IPS-20b (cell line): ENCODE measurements around the gene TMEM243.
"Not testable (repeated sequence)": the region's sequence is repeated elsewhere in the genome, so short reads cannot be mapped to it uniquely, and the experiment has no call there.

Source experiments
- H3K27ac ChIP-seq: one replicate; pipeline ENCODE4 v1.5.1; 2013; ENCODE audit warnings: low read length
- H3K27me3 ChIP-seq: 2 replicates; pipeline ENCODE4 v1.6.1; 2013; ENCODE audit warnings: mild to moderate bottlenecking, low read length, inconsistent platforms; ENCODE audit not compliant: insufficient read depth
- H3K36me3 ChIP-seq: 2 replicates; pipeline ENCODE4 v1.6.1; 2013; ENCODE audit warnings: low read depth, mild to moderate bottlenecking, inconsistent platforms, low read length, moderate library complexity; ENCODE audit not compliant: insufficient read depth
- H3K4me1 ChIP-seq: 2 replicates; pipeline ENCODE4 v1.6.1; 2013; ENCODE audit warnings: mild to moderate bottlenecking, control low read depth, inconsistent platforms, low read length, moderate library complexity; ENCODE audit not compliant: insufficient read depth
- H3K4me3 ChIP-seq: 2 replicates; pipeline ENCODE4 v1.5.1; 2013; ENCODE audit warnings: mild to moderate bottlenecking, low read length, inconsistent platforms
- H3K9ac ChIP-seq: 2 replicates; pipeline ENCODE4 v1.6.1; 2013; ENCODE audit warnings: low read depth, mild to moderate bottlenecking, inconsistent platforms, low read length, moderate library complexity
- H3K9me3 ChIP-seq: 2 replicates; pipeline ENCODE4 v1.6.1; 2013; ENCODE audit warnings: mild to moderate bottlenecking, low read depth, low read length, inconsistent platforms; ENCODE audit not compliant: insufficient read depth

TMEM243 gene

DNA sequence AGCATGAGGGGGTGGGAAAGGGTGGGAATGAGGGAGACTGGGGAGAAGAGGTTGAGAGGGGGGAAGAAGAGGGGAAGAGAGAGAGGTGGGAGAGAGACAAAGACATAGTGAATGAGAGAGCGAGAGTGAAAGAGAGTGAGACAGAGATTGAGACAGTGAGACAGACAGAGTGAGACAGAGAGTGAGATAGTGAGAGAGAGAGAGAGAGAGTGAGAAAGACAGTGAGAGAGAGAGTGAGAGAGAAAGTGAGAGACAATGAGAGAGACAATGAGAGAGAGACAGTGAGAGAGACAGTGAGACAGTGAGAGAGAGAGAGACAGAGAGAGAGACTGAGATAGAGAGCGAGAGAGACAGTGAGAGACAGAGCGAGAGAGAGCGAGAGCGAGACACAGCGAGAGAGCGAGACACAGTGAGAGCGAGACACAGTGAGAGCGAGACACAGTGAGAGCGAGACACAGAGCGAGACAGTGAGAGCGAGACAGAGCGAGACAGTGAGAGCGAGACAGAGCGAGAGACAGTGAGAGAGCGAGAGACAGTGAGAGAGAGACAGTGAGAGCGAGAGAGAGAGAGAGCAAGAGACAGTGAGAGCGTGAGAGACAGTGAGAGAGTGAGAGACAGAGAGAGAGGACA is 10.1 kb downstream of the TMEM243 start:
- Histone ChIP-seq H3K4me3 (no peak overlapping the region), H3K9ac (no peak overlapping the region), H3K9me3 (peaks cover 27% of the 10 kb centered on the region), H3K27ac (no peak overlapping the region), H3K36me3 (peaks cover 23% of the 10 kb centered on the region), H3K4me1 (no peaks in the 10 kb centered on the region; the same call in 1 of the 2 replicates), H3K27me3 (no peaks in the 10 kb centered on the region)

- Histone ChIP-seq H3K9me3 (peaks cover 44% of the 10 kb centered on the region), H3K27ac (no peak overlapping the region), H3K9ac (no peak overlapping the region), H3K36me3 (peaks cover 28% of the 10 kb centered on the region), H3K27me3 (no peaks in the 10 kb centered on the region), H3K4me1 (no peaks in the 10 kb centered on the region; the same call in 1 of the 2 replicates), H3K4me3 (no peak overlapping the region; the same call in 1 of the 2 replicates)
These were observed 13.2 kb downstream of the TMEM243 start for GRCh38 chr7:87206361-87206760.

DNA sequence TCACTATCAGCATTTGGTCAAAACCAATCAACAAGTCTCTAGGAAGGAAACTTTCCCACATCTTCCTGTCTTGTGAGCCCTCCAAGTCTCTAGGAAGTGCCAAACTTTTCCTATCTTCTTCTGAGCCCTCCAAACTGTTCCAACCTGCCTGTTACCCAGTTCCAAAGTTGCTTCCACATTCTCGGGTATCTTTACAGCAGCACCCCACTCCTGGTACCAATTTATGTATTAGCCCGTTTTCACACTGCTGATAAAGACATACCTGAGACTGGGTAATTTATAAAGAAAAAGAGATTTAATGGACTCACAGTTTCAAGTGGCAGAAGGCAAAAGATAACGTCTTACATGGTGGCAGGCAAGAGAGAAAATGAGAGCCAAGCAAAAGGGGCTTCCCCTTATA is 13.8 kb downstream of the TMEM243 start:
- H3K9ac ChIP-seq, H3K27me3 ChIP-seq, H3K4me1 ChIP-seq, H3K27ac ChIP-seq, H3K4me3 ChIP-seq: not testable (repeated sequence)
- Histone ChIP-seq H3K36me3 (peaks cover 28% of the 10 kb centered on the region), H3K9me3 (peaks cover 44% of the 10 kb centered on the region)

GRCh38 chr7:87204933-87205332 is 14.6 kb downstream of the TMEM243 start:
- H3K36me3 ChIP-seq, result peaks cover 33% of the 10 kb centered on the region
- peaks cover 44% of the 10 kb centered on the region for H3K9me3 ChIP-seq
- no peaks in the 10 kb centered on the region; the same call in 1 of the 2 replicates for H3K4me1 ChIP-seq
- no peak overlapping the region for H3K27ac ChIP-seq
- H3K4me3 ChIP-seq, result no peak overlapping the region
- no peaks in the 10 kb centered on the region for H3K27me3 ChIP-seq
- no peak overlapping the region for H3K9ac ChIP-seq

DNA sequence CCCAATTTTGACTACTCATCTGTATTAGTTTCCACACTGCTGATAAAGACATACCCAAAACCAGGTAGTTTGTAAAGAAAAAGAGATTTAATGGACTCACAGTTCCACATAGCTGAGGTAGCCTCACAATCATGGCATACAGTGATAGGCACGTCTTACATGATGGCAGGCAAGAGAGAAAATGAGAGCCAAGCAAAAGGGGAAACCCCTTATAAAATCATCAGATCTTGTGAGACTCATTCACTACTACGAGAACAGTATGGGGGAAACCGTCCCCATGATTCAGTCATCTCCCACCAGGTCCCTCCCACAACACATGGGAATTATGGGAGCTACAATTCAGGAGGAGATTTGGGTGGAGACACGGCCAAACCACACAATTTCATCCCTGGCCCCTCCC is 15.6 kb downstream of the TMEM243 start:
- Histone ChIP-seq H3K9me3 (peaks cover 44% of the 10 kb centered on the region), H3K36me3 (peaks cover 42% of the 10 kb centered on the region)
- not testable (repeated sequence) for H3K4me1 ChIP-seq, H3K4me3 ChIP-seq, H3K27me3 ChIP-seq, H3K9ac ChIP-seq, H3K27ac ChIP-seq

GRCh38 chr7:87202705-87203104 is 16.8 kb downstream of the TMEM243 start:
- H3K36me3 ChIP-seq, result peaks cover 52% of the 10 kb centered on the region
- H3K9me3 ChIP-seq, result peaks cover 44% of the 10 kb centered on the region
- no peak overlapping the region for H3K9ac ChIP-seq
- no peaks in the 10 kb centered on the region for H3K27me3 ChIP-seq
- no peak overlapping the region for H3K4me3 ChIP-seq
- H3K27ac ChIP-seq, result no peak overlapping the region
- H3K4me1 ChIP-seq, result no peaks in the 10 kb centered on the region; the same call in 1 of the 2 replicates

- H3K27me3 ChIP-seq, result no peaks in the 10 kb centered on the region
- H3K4me3 ChIP-seq, result no peak overlapping the region
- no peaks in the 10 kb centered on the region; the same call in 1 of the 2 replicates for H3K4me1 ChIP-seq
- H3K9me3 ChIP-seq, result peaks cover 44% of the 10 kb centered on the region
- H3K27ac ChIP-seq, result no peak overlapping the region
- H3K9ac ChIP-seq, result no peak overlapping the region
- H3K36me3 ChIP-seq, result peaks cover 57% of the 10 kb centered on the region
These were observed 17.3 kb downstream of the TMEM243 start for GRCh38 chr7:87202208-87202607.

DNA sequence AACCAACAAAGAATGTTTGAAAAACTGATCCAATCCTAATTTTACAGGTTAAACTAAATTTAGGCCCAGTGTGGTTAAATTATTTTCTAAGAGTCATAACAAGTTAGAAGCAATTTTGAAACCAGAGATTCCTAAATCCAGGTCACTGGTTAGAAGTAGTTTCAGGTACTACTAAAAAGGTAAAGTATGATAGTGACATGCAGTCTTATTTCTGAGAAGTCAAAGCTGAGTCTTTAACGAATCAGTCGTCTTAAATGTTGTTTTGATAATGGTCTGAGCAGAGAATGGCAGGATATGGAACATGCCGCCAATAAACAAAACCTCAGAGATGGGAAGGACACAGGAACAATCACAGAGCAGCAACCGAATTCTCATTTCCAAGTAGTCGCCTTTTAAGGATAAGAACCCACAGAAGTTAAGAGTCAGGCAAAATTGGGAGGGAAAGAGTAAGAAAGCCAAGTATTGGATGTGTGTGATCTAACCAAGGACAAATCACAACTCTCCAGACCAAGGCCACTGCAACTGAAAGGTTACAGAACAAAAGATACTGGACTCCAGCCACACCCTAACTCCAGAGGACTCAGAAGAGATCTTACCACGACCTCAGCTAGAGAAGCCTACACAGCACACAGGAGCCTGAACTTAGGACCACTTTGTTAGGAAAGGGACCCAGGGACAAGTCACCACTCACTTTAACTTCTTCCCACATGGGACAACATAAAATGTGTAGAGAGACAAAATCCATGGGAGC is 19.7 kb downstream of the TMEM243 start:
- Histone ChIP-seq H3K9ac (no peak overlapping the region), H3K4me3 (no peak overlapping the region), H3K36me3 (peaks cover 73% of the 10 kb centered on the region), H3K9me3 (peaks cover 22% of the 10 kb centered on the region), H3K4me1 (no peaks in the 10 kb centered on the region; the same call in 1 of the 2 replicates), H3K27me3 (no peaks in the 10 kb centered on the region), H3K27ac (no peak overlapping the region)

- H3K4me3 ChIP-seq, result no peak overlapping the region
- H3K27ac ChIP-seq, result no peak overlapping the region
These were observed 20.3 kb downstream of the TMEM243 start for GRCh38 chr7:87199241-87199640.

GRCh38 chr7:87193912-87194311 is 25.6 kb downstream of the TMEM243 start:
- Histone ChIP-seq H3K4me1 (no peaks in the 10 kb centered on the region), H3K36me3 (peaks cover 100% of the 10 kb centered on the region), H3K9me3 (no peaks in the 10 kb centered on the region), H3K27me3 (no peaks in the 10 kb centered on the region), H3K9ac (no peak overlapping the region), H3K4me3 (no peak overlapping the region), H3K27ac (no peak overlapping the region)

More at GRCh38 chr7:87199241-87199640, 20.3 kb downstream of the TMEM243 start:
- peaks cover 75% of the 10 kb centered on the region for H3K36me3 ChIP-seq
- peaks cover 15% of the 10 kb centered on the region for H3K9me3 ChIP-seq
- no peaks in the 10 kb centered on the region for H3K27me3 ChIP-seq
- no peaks in the 10 kb centered on the region; the same call in 1 of the 2 replicates for H3K4me1 ChIP-seq
- no peak overlapping the region for H3K9ac ChIP-seq

- H3K4me3 ChIP-seq, result no peak overlapping the region
- H3K9me3 ChIP-seq, result no peaks in the 10 kb centered on the region
- peaks cover 100% of the 10 kb centered on the region for H3K36me3 ChIP-seq
- no peaks in the 10 kb centered on the region for H3K4me1 ChIP-seq
- H3K27ac ChIP-seq, result no peak overlapping the region
- no peak overlapping the region for H3K9ac ChIP-seq
- H3K27me3 ChIP-seq, result no peaks in the 10 kb centered on the region
These were observed 26.6 kb downstream of the TMEM243 start for GRCh38 chr7:87192784-87193487.
